ENCODE data around the gene CDHR3.

GRCh38 chr7:106038916-106039315, 75.9 kb downstream of the CDHR3 start:
- TF ChIP-seq CTCF (IDR thresholded peaks at IDR 0.05; ENCODE audit: low read depth, low read length, missing input control) (no peak), JUND (IDR thresholded peaks at IDR 0.05) (no peak), RXRA (IDR thresholded peaks at IDR 0.05) (no peak), TAF1 (conservative IDR thresholded peaks at IDR 0.05) (no peak), ATF3 (IDR thresholded peaks at IDR 0.05) (no peak), FOXA1 (IDR thresholded peaks at IDR 0.05) (no peak), ZBTB33 (IDR thresholded peaks at IDR 0.05) (no peak), YY1 (IDR thresholded peaks at IDR 0.05) (no peak), MAX (IDR thresholded peaks at IDR 0.05) (no peak), SP1 (IDR thresholded peaks at IDR 0.05) (no peak), GABPA (IDR thresholded peaks at IDR 0.05 in 1 of 2, conservative IDR thresholded peaks at IDR 0.05 in 1 of 2) (no peak), REST (IDR thresholded peaks at IDR 0.05) (no peak), RAD21 (IDR thresholded peaks at IDR 0.05) (no peak), EGR1 (IDR thresholded peaks at IDR 0.05; ENCODE audit: low read depth in 2 of 2) (no peak)

Measured in liver (tissue), 3 donors.